ENCODE measurements around the gene CD5L. TPM values are rescaled to one million over a fixed set of nuclear protein-coding genes. Genes with fewer than 3 reads are reported as not detected.

The CD5L gene
- polyA plus RNA-seq, 3 donors: not detected

DNA sequence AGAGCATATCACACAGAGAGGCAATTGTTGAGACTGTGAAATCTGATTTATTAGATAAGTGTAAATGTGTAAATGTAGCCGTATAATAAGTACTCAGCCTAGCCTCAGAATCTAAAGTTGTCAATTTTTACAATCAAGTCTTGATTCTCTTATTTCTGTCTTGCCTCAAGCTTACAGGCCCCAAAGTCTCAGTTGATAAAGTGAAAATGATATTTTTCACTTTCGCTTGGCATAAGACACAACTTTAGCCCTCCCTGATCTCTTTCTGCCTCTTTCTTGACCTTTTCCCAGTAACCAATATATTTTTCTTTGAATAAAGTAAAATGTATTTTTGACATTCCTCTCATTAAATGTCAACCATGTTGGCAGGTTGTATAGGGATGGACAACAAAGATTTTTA, 10.7 kb downstream of the CD5L start:
- H3K4me1 Mint-ChIP-seq: peaks cover 5% of the 10 kb centered on the region
- WGBS (ENCODE audit: insufficient coverage): no CpG with 5 or more reads among the region's 2 CpGs
- TF ChIP-seq, protein P1, sequence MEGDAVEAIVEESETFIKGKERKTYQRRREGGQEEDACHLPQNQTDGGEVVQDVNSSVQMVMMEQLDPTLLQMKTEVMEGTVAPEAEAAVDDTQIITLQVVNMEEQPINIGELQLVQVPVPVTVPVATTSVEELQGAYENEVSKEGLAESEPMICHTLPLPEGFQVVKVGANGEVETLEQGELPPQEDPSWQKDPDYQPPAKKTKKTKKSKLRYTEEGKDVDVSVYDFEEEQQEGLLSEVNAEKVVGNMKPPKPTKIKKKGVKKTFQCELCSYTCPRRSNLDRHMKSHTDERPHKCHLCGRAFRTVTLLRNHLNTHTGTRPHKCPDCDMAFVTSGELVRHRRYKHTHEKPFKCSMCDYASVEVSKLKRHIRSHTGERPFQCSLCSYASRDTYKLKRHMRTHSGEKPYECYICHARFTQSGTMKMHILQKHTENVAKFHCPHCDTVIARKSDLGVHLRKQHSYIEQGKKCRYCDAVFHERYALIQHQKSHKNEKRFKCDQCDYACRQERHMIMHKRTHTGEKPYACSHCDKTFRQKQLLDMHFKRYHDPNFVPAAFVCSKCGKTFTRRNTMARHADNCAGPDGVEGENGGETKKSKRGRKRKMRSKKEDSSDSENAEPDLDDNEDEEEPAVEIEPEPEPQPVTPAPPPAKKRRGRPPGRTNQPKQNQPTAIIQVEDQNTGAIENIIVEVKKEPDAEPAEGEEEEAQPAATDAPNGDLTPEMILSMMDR (IDR thresholded peaks at IDR 0.05): no peak
- no peaks in the 10 kb centered on the region for H3K36me3 Mint-ChIP-seq
- intact Hi-C loops (cut with micrococcal nuclease): no loop called here
- Histone ChIP-seq H3K4me1 (ENCODE audit: control insufficient read depth in 1 of 2, insufficient read depth in 2 of 2, low read length in 2 of 2) (no peaks in the 10 kb centered on the region), H3K9ac (ENCODE audit: insufficient read depth, low read length, poor library complexity, severe bottlenecking) (no peak overlapping the region), H4K20me1 (ENCODE audit: insufficient read depth, low read length) (no peaks in the 10 kb centered on the region), H3K36me3 (replicated peaks in 1 of 2; ENCODE audit: control insufficient read depth in 1 of 2, insufficient read depth in 2 of 2, low read length in 2 of 2) (no peaks in the 10 kb centered on the region), H3K27ac (ENCODE audit: low read depth in 1 of 2, low read length in 2 of 2) (no peak overlapping the region), H2AFZ (ENCODE audit: insufficient read depth, low read depth, low read length, poor library complexity, severe bottlenecking) (no peak overlapping the region), H3K27me3 (ENCODE audit: control insufficient read depth in 2 of 2, insufficient read depth in 2 of 2, low read length in 2 of 2) (peaks cover 0 to 4% of the 10 kb centered on the region in 2 donors), H3K79me2 (ENCODE audit: insufficient read depth, low read length) (no peaks in the 10 kb centered on the region), H3K9me3 (replicated peaks in 1 of 2; ENCODE audit: control insufficient read depth in 1 of 2, insufficient read depth in 1 of 2, low read length in 2 of 2) (no peaks in the 10 kb centered on the region), H3K4me3 (replicated peaks in 1 of 3; ENCODE audit: low read depth in 2 of 3, low read length in 3 of 3) (no peak overlapping the region), H3K4me2 (replicated peaks; ENCODE audit: extremely low read depth, low read length, poor library complexity, severe bottlenecking) (no peak overlapping the region)
- H3K4me3 Mint-ChIP-seq: no peak overlapping the region
- H3K27me3 Mint-ChIP-seq (ENCODE audit: low read depth in 3 of 3): peaks cover 6 to 10% (median 7%) of the 10 kb centered on the region in 3 donors
- peaks cover 0 to 2% (median 0%) of the 10 kb centered on the region in 7 donors for H3K9me3 Mint-ChIP-seq
- H3K27ac Mint-ChIP-seq: no peak overlapping the region
- no peak for DNase-seq

DNA sequence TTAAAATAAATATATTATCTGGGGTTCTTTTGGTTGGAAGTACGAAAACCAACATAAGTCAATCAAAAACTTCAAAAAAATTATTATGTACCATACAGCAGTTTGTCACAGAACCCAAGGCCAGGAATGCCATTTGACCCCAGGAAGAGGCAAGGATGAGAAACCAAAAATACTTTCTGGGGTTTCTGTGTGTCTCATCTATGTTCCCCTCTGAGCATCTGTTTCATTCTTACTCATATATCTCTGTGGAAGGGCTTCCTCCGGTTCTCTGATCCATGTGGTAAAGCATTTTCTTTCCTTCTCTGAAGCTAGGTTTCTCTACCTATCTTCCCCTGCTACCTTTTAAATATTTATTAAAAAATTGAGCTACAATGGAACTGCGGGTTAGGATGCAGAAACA, 11.9 kb downstream of the CD5L start:
- no peak overlapping the region for H2AFZ ChIP-seq (ENCODE audit: insufficient read depth, low read depth, low read length, poor library complexity, severe bottlenecking)
- peaks cover 0 to 2% (median 0%) of the 10 kb centered on the region in 7 donors for H3K9me3 Mint-ChIP-seq
- H3K27me3 Mint-ChIP-seq (ENCODE audit: low read depth in 3 of 3): peaks cover 5 to 11% (median 8%) of the 10 kb centered on the region in 3 donors
- no peak overlapping the region for H3K9ac ChIP-seq (ENCODE audit: insufficient read depth, low read length, poor library complexity, severe bottlenecking)
- H3K4me2 ChIP-seq (replicated peaks; ENCODE audit: extremely low read depth, low read length, poor library complexity, severe bottlenecking): no peak overlapping the region
- no peaks in the 10 kb centered on the region for H3K79me2 ChIP-seq (ENCODE audit: insufficient read depth, low read length)
- no peaks in the 10 kb centered on the region for H3K36me3 Mint-ChIP-seq
- H3K27me3 ChIP-seq (ENCODE audit: control insufficient read depth in 2 of 2, insufficient read depth in 2 of 2, low read length in 2 of 2): peaks cover 0 to 4% of the 10 kb centered on the region in 2 donors
- no peak for DNase-seq
- H4K20me1 ChIP-seq (ENCODE audit: insufficient read depth, low read length): no peaks in the 10 kb centered on the region
- H3K4me3 ChIP-seq (replicated peaks in 1 of 3; ENCODE audit: low read depth in 2 of 3, low read length in 3 of 3): no peak overlapping the region
- 100% methylated on average over 1 of the region's 3 CpGs for WGBS (ENCODE audit: insufficient coverage)
- no peak overlapping the region for H3K4me3 Mint-ChIP-seq
- no peaks in the 10 kb centered on the region for H3K4me1 ChIP-seq (ENCODE audit: control insufficient read depth in 1 of 2, insufficient read depth in 2 of 2, low read length in 2 of 2)
- intact Hi-C loops (cut with micrococcal nuclease): no loop called here
- H3K27ac ChIP-seq (ENCODE audit: low read depth in 1 of 2, low read length in 2 of 2): no peak overlapping the region
- no peaks in the 10 kb centered on the region for H3K9me3 ChIP-seq (replicated peaks in 1 of 2; ENCODE audit: control insufficient read depth in 1 of 2, insufficient read depth in 1 of 2, low read length in 2 of 2)
- H3K36me3 ChIP-seq (replicated peaks in 1 of 2; ENCODE audit: control insufficient read depth in 1 of 2, insufficient read depth in 2 of 2, low read length in 2 of 2): no peaks in the 10 kb centered on the region
- TF ChIP-seq, protein P1 (IDR thresholded peaks at IDR 0.05): no peak
- peaks cover 5% of the 10 kb centered on the region for H3K4me1 Mint-ChIP-seq
- no peak overlapping the region for H3K27ac Mint-ChIP-seq

Data from CD14-positive monocyte (primary cell).